NCI-H510A treated with DMSO at 0.1 percent for 48 hours (cell line): ENCODE data around the gene RGS6.
"Not testable (repeated sequence)": the region's sequence is repeated elsewhere in the genome, so short reads cannot be mapped to it uniquely, and the experiment has no call there.

Experiments used
- DNase-seq: peaks from one replicate; lab custom pipeline; 2025; lab: John Stamatoyannopoulos, UW

Gene RGS6

DNA sequence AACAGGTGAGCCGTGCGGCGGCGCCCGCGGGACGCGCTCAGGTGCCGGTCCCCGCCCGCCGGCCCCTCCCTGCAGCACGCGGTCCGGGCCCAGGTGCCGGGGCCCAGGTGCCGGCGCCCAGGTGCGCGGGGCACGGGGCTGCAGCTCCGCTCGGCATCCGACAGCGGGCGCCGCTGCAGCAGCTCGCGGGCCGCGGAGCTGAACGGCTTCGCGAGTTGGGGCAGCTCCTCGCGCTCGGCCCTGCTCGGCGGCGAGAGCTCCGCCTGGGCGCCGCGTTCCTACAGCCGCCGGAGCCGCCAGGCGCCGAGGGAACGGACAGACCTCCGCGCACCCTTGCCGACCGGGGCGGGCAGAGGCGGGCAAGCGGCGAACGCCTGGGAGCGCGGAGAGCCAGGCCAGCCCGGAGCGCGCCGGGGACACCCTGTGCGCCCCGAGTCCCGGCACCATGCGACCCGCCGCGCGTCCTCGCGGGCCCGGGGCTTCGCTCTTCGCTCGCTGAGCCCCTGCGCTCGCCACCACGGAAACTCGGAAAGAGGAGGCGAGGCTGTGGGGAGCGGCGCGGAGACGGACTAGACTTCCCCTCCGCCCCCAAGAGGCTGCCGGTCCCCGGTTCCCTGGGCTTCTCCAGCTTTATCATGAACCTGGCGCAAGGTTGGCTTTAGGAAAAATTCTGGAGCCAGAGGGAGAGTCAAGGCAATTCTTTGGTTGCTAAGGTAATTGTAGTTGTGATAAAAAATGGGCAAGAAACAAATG is at the start of gene RGS6:
RGS6 (plus strand) TSS at position 201 of the 753 bp plus-strand sequence.
- DNase-seq: peak; percentile 73

DNA sequence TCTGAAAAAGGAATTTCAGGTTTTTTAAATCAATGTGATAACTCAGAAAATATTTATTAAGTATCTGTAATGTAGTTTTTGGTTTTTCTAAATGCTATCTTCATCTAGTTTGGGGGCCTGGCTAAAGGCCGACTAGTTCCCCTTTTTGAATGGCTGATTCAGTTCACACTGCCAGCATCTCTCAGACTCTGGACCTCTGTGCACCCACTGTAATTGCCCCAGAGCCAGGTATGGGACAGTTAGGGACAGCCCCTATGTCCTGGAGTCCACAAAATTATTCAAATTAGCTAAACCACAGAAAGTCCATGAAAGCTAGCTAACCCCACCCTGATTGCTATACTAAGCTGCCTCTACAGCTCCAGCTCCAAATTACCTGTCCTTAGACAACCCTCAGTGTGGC is 49.1 kb upstream of the RGS6 start:
- DNase-seq: no peak

- no peak for DNase-seq
Measured at GRCh38 chr14:71885301-71885700, 46.9 kb upstream of the RGS6 start.

DNA sequence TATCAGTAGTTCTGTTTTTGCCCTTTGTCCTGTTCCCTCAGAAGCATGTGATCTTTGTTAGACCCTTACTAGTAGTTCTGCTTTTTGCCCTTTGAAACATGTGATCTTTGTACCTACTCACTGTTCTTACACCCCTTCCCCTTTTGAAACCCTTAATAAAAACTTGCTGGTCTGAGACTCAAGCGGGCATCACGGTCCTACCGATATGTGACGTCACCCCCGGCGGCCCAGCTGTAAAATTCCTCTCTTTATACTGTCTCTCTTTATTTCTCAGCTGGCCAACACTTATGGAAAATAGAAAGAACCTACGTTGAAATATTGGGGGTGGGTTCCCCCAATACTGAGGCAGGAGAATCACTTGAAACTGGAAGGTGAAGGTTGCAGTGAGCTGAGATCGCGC is 44.4 kb upstream of the RGS6 start:
- DNase-seq: not testable (repeated sequence)

GRCh38 chr14:71890541-71890940 is 41.7 kb upstream of the RGS6 start:
- DNase-seq: no peak

DNA sequence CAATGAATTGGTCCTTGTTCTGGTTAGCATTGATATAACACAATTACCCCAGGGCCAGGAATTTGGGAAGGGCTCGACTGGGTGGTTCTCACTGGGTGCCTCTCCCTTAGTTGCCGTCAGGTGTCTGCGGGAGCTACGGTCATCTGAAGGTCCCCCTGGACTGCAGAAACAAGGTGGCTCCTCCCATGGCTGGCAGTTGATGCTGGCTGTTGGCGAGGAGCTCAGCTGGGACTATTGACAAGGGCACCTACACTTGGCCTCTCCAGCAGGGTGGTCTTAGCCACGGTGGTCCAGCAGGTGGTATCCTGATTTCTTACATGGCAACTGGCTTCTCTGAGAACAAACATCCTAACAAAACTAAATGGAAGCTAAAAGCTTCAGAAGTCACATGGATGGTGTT is 41.0 kb upstream of the RGS6 start:
- DNase-seq: no peak

- no peak for DNase-seq
Measured at GRCh38 chr14:71891970-71892369, 40.3 kb upstream of the RGS6 start.

DNA sequence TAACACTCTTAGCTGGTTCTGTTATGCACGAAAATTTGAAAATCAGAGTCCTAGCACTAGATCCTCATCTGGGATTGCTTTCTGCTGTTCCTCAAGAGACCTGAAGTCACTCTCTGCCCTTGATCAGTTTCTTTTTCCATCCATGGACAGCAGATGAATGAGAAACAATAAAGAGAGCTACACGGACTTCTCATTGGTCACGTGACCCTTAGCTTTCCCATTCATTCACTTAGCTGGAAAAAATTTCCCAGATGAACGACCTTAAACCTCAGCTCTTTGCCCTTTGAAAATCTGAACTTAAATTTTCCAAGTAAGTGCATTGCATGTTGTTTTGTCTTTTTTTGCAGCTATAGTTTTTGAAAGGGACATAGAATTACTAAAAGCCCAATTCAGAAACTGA is 27.2 kb upstream of the RGS6 start:
- no peak for DNase-seq

- no peak for DNase-seq
Measured at GRCh38 chr14:71905860-71906259, 26.4 kb upstream of the RGS6 start.

GRCh38 chr14:71907793-71908515 is 24.3 kb upstream of the RGS6 start:
- DNase-seq: peak; percentile 30

DNA sequence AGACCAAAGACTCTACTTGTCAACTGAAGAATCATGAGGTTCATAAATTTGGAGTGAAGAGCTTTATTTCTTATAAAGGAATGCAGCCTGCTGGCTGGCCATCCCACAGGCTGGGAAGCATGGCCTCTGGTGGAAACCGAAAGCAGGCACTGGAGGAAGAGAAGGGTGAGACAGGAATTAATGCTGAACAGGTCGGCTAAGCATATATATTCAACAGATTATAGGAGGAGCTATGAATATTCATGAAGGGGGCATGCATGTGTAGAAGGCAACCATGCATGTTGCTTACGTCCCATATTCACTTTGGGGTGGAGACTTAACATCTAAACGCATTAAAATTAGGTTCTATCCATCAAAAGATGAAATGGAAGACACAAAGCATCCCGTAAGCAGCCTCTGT is 20.6 kb upstream of the RGS6 start:
- no peak for DNase-seq

- no peak for DNase-seq
Measured at GRCh38 chr14:71913342-71913741, 18.9 kb upstream of the RGS6 start.

DNA sequence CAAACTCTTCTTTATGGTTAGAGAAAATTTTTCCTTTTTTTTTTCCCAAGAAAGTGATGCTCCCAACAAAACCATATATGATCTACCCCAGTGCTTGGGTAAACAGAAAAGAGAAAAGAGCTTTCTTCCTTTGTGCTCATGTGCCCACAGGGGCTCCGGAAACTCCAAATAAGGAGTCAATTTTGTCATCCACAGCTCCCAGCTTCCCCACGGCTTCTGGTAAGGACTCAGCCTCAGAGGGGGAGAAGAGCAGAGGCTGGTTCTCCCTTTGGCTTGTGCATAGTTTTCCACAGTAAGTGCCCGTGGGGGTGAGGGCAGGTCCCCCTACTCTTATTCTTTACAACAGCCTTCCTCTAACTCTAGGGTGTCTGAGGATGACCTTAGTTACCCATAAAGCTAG is 13.3 kb upstream of the RGS6 start:
- peak; percentile 83 for DNase-seq

DNA sequence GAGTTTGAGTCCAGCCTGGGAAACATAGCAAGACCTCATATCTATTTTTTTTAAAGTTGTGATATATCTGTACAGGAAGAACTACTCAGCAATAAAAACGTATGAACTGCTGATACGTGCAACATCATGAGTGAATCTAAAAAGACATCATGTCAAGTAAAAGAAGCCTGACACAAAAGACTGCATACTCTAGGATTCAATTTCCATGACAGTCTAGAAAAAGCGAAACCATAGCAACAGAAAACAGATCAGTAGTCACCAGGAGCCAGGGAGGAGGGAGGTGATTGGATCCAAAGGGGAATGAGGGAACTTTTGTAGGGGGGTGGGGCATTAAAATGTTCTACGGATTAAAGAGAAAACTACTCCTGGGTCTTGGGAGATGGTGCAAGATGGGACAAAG is 8.7 kb upstream of the RGS6 start:
- DNase-seq: no peak

GRCh38 chr14:71931492-71932228 is 569 bp upstream of the RGS6 start:
- peak; percentile 73 for DNase-seq

- DNase-seq: peak; percentile 66
Measured at GRCh38 chr14:71933001-71933587, 865 bp downstream of the RGS6 start.

DNA sequence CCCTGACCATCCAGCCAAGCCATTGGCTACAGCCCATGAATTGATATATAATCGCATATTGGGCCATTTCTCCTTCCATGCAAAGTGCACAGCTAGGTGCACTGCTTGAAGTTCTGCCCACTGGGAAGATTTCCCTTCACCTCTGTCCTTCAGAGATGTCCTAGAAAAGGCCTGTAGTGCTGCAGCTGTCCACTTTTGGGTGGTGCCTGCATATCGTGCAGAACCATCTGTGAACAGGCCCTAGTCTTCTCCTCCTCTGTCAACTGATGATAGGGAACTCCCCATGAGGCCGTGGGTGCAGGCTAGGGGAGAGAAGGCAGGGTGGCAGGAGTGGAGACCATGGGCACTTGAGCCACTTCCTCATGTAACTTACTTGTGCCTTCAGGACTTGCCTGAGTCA is 6.0 kb downstream of the RGS6 start:
- DNase-seq: not testable (repeated sequence)

- DNase-seq: not testable (repeated sequence)
Measured at GRCh38 chr14:71939344-71939743, 7.1 kb downstream of the RGS6 start.

- DNase-seq: not testable (repeated sequence)
Measured at GRCh38 chr14:71940500-71940899, 8.3 kb downstream of the RGS6 start.

DNA sequence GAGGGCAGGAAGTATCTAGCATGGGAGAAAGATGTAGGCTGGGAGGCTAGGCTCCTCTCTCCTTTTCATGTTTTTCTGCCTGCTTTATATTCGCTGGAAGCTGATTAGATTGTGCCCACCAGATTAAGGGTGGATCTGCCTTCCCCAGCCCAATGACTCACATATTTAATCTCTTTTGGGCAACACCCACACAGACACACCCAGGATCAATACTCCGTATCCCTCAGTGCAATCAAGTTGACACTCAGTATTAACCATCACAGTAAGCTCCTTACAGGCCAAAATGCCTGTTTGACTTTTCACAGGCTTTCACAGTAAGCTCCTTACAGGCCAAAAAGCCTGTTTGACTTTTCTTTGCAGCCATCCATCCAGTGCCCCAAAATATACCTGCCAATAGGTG is 9.4 kb downstream of the RGS6 start:
- DNase-seq: not testable (repeated sequence)

GRCh38 chr14:71942904-71943694 is 10.9 kb downstream of the RGS6 start:
- DNase-seq: no peak

GRCh38 chr14:71943695-71944018 is 11.4 kb downstream of the RGS6 start:
- no peak for DNase-seq
